Stimulated activated CD4-positive, alpha-beta T cell treated with anti-CD3 and anti-CD28 coated beads, Interleukin-12 subunit alpha, Interleukin-12 subunit beta, amount 100 ng/mL, for 24 hours (primary cell): Measurements from ENCODE around the gene PARP11.
"Not testable (repeated sequence)": the region's sequence is repeated elsewhere in the genome, so short reads cannot be mapped to it uniquely, and the experiment has no call there.

Source experiments
- DNase-seq, 2 experiments: peaks; one replicate each; pipeline ENCODE4 v3.0.0-alpha.2; 2020; ENCODE audit warnings: low read depth in 2 of 2

PARP11 gene

GRCh38 chr12:3882896-3883564 is 9.8 kb upstream of the PARP11 start:
- DNase-seq, result no peak

- no peak for DNase-seq
Observed at GRCh38 chr12:3882406-3882805, 9.2 kb upstream of the PARP11 start.

- DNase-seq, result no peak
Observed at GRCh38 chr12:3881281-3881950, 8.2 kb upstream of the PARP11 start.

GRCh38 chr12:3879846-3880245 is 6.6 kb upstream of the PARP11 start:
- DNase-seq, result no peak

GRCh38 chr12:3871356-3871755 is 1.8 kb downstream of the PARP11 start:
- DNase-seq, result no peak

GRCh38 chr12:3869865-3870264 is 3.3 kb downstream of the PARP11 start:
- DNase-seq, result no peak

- DNase-seq, result no peak
Observed at GRCh38 chr12:3869433-3869832, 3.8 kb downstream of the PARP11 start.

GRCh38 chr12:3863756-3864155 is 9.4 kb downstream of the PARP11 start:
- DNase-seq, result no peak

- DNase-seq, result no peak
Observed at GRCh38 chr12:3842517-3842916, 30.7 kb downstream of the PARP11 start.

- no peak for DNase-seq
Observed at GRCh38 chr12:3841783-3842182, 31.4 kb downstream of the PARP11 start.

GRCh38 chr12:3840833-3841232 is 32.4 kb downstream of the PARP11 start:
- not testable (repeated sequence) for DNase-seq

- DNase-seq, result not testable (repeated sequence)
Observed at GRCh38 chr12:3839745-3840144, 33.5 kb downstream of the PARP11 start.

GRCh38 chr12:3838701-3839548 is 34.3 kb downstream of the PARP11 start:
- peak in 1 of 2 experiments; percentile 10 for DNase-seq

- DNase-seq, result no peak
Observed at GRCh38 chr12:3838076-3838475, 35.1 kb downstream of the PARP11 start.

GRCh38 chr12:3837049-3837448 is 36.1 kb downstream of the PARP11 start:
- DNase-seq, result no peak

- DNase-seq, result no peak
Observed at GRCh38 chr12:3836641-3837040, 36.6 kb downstream of the PARP11 start.

GRCh38 chr12:3835914-3836313 is 37.3 kb downstream of the PARP11 start:
- no peak for DNase-seq

GRCh38 chr12:3834774-3835173 is 38.4 kb downstream of the PARP11 start:
- no peak for DNase-seq

- no peak for DNase-seq
Observed at GRCh38 chr12:3833670-3834310, 39.4 kb downstream of the PARP11 start.

GRCh38 chr12:3832738-3833137 is 40.5 kb downstream of the PARP11 start:
- DNase-seq, result no peak

GRCh38 chr12:3828888-3829287 is 44.3 kb downstream of the PARP11 start:
- no peak for DNase-seq
